Adrenal gland (tissue), 12 donors: ENCODE results near the gene MINDY2. TPM values are rescaled to one million over a fixed set of nuclear protein-coding genes. Genes with fewer than 3 reads are reported as not detected.

Experiments used
- DNase-seq, 7 donors: peaks; one replicate each; pipeline ENCODE4 v3.0.0-alpha.2; 2019 to 2020
- H3K27ac ChIP-seq, 5 donors: fragments of 200-600 bp; sonication (generic) in 4 of 5; 1 replicate in 3 of 5; 2 replicates in 2 of 5; pipeline versions ENCODE4 v1.5.1 to v1.8.0; 2016 to 2020; ENCODE audit warnings: mild to moderate bottlenecking in 1 of 5
- H3K27me3 ChIP-seq: fragments of 200-600 bp; 2 replicates; pipeline ENCODE4 v1.8.0; 2021
- H3K36me3 ChIP-seq, 2 donors: fragments of 200-600 bp; replicated peaks in 1 of 2; 1 replicate in 1 of 2; 2 replicates in 1 of 2; pipeline versions ENCODE4 v1.5.1 to v1.8.0; 2018 to 2022
- H3K4me1 ChIP-seq, 2 donors: fragments of 200-600 bp; replicated peaks in 1 of 2; 1 replicate in 1 of 2; 2 replicates in 1 of 2; pipeline versions ENCODE4 v1.5.1 to v1.8.0; 2018 to 2021
- H3K4me3 ChIP-seq, 4 donors: fragments of 200-600 bp; sonication (generic) in 3 of 4; one replicate each; pipeline ENCODE4 v1.5.1; 2016 to 2018
- H3K9me3 ChIP-seq, 3 donors: fragments of 200-600 bp; sonication (generic) in 1 of 3; replicated peaks in 1 of 3; 1 replicate in 2 of 3; 2 replicates in 1 of 3; pipeline versions ENCODE4 v1.5.1 to v1.8.0; 2016 to 2021
- POLR2A ChIP-seq, 2 donors: fragments of 450-650 bp; IDR thresholded peaks; one replicate each; pipeline ENCODE4 v1.6.1; 2017; ENCODE audit warnings: antibody characterized with exemption in 2 of 2, mild to moderate bottlenecking in 2 of 2, moderate library complexity in 1 of 2
- WGBS, 4 donors: extraction: QIAGEN DNeasy Blood & Tissue Kit in 2 of 4; methylation state at CpG; one replicate each; pipeline versions ENCODE4 v1.1.5 to v1.1.7; 2013 to 2017; 5-methylcytosine and 5-hydroxymethylcytosine counted together
- intact Hi-C, 2 donors: fragments of 100-400 bp; cut with DNase I; formaldehyde crosslinking; loops; one replicate each; pipeline versions ENCODE4 v1.14.1 to v1.15.0; 2022 to 2023
- polyA plus RNA-seq, 3 donors: library from polyadenylated mRNA; stranded (reverse); fragments of 200-250 nt in 2 of 3; fragments of 350-450 nt in 1 of 3; fragmentation: Illumina TruSeq in 1 of 3; extraction: RNeasy Lipid Tissue Mini Kit (QIAGEN cat#74804) in 1 of 3; gene quantifications; one replicate each; pipeline ENCODE4 v1.2.3, GENCODE V29; 2013 to 2014
- total RNA-seq, 9 donors: library from RNA; depleted of rRNA in 4 of 9; stranded (reverse); fragments of >200 nt in 4 of 9; fragments of 120-200 nt in 1 of 9; fragmentation: NEBNext Ultra II Directional in 1 of 9; extraction: Animal tissue kit (Norgen Biotek cat#: 25700) in 1 of 9; gene quantifications; one replicate each; pipeline versions ENCODE4 v1.1.0 to v1.2.4, GENCODE V29; 2013 to 2023
- TF ChIP-seq, protein P1 (sequence below), 6 experiments: fragments of 450-650 bp in 4 of 6; fragments of 200-600 bp in 2 of 6; sonication (generic) in 1 of 6; IDR thresholded peaks; 1 replicate in 5 of 6; 2 replicates in 1 of 6; pipeline versions ENCODE4 v1.5.1 to v1.8.0; 2016 to 2021; ENCODE audit warnings: antibody characterized with exemption in 6 of 6, mild to moderate bottlenecking in 2 of 6, moderate library complexity in 1 of 6
- donor health status: healthy with polysubstance abuse.
- donor health status: Bipolar disorder and iron deficiency.
- donor health status: DM: yes; HTN: yes; CAD: no.
- donor health status: DM: no; HTN: no; CAD: no.
- donor health status: DM: no; HTN: no; CAD: no.
- donor health status: DM: yes; HTN: yes; CAD: no.

MINDY2 gene
- total and polyA plus RNA-seq, 12 donors = 2.7 to 25.1 (median 12.2) TPM

DNA sequence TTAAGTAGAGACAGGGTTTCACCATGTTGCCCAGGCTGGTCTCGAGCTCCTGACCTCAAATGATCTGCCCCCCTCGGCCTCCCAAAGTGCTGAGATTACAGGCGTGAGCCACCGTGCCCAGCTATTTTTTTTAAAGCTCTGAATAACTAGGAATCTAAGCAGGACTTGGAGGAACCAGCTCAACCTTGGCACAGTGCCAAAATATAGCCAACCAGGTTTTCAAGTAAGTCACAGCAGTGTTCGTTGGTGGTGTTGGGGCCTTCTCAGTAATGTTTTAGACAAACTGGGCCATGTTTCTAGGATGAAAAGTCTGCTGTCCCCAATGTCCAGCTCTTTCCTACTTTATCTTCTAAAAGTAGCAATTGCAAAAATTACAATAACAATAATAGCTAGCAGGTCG, 15.1 kb upstream of the MINDY2 start:
- H3K36me3 ChIP-seq = no peaks in the 10 kb centered on the region
- WGBS, 4 donors = 46 to 57% (median 47%) methylated on average over 6 of the region's 6 CpGs
- no peaks in the 10 kb centered on the region for H3K9me3 ChIP-seq
- no peak overlapping the region for H3K27ac ChIP-seq
- H3K4me1 ChIP-seq = no peaks in the 10 kb centered on the region
- intact Hi-C loops = no loop called here
- no peaks in the 10 kb centered on the region for H3K27me3 ChIP-seq
- TF ChIP-seq POLR2A (IDR thresholded peaks at IDR 0.05) = no peak
- TF ChIP-seq, protein P1, sequence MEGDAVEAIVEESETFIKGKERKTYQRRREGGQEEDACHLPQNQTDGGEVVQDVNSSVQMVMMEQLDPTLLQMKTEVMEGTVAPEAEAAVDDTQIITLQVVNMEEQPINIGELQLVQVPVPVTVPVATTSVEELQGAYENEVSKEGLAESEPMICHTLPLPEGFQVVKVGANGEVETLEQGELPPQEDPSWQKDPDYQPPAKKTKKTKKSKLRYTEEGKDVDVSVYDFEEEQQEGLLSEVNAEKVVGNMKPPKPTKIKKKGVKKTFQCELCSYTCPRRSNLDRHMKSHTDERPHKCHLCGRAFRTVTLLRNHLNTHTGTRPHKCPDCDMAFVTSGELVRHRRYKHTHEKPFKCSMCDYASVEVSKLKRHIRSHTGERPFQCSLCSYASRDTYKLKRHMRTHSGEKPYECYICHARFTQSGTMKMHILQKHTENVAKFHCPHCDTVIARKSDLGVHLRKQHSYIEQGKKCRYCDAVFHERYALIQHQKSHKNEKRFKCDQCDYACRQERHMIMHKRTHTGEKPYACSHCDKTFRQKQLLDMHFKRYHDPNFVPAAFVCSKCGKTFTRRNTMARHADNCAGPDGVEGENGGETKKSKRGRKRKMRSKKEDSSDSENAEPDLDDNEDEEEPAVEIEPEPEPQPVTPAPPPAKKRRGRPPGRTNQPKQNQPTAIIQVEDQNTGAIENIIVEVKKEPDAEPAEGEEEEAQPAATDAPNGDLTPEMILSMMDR (IDR thresholded peaks at IDR 0.05) = no peak
- H3K4me3 ChIP-seq = no peak overlapping the region
- peak in 2 of 7 donors; percentile 43 to 45 for DNase-seq

DNA sequence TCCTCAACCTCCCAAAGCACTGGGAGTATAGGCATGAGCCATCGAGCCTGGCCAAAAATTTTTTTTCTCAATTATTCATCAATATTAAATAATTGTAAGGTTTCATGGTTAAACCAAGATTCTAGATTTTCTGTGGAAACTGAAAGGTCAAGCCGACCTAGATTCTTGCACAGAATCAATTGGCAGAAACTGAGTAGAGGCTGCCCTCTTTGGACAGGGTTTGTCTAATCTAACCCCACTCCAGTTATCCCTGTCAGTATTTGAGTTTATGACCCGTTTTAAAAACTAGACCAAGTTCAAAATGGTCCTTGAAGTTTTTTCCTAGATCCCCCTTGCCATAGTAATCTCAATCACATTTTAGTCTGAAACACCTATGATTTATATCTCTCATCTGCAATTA, 13.0 kb upstream of the MINDY2 start:
- intact Hi-C loops = no loop called here
- WGBS, 4 donors = 10 to 27% (median 15%) methylated on average over 3 of the region's 3 CpGs

DNA sequence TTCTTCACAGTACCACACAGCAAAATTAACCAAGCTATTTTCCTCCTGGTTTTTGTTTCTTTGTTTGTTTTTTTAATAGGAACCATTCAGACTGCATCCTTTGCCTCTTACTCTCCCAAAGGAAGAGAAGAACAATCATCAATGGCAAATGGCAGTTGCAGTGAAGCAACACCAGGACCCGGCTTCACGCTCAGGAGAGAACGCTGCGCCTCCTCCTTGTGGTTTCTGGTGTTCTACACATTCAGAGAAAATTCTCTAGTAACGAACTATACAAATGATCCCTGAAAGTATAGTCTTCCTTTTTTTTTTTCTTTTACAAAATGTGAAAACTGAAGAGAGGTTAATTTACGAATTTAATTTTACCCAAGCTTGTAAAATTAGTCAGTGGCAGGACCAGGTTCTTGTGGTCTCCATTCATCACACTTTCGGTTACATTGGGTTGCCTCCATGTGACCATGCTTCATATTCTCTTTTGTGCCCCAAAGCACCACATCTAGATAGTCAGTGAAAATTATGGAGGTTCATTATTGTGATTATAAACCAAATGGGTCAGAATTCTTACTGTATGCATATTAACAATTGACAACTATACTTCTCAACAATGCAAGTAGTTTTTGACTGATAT, 10.6 kb upstream of the MINDY2 start:
- no peaks in the 10 kb centered on the region for H3K4me1 ChIP-seq
- H3K27ac ChIP-seq = no peak overlapping the region
- intact Hi-C loops = loop anchor here in 1 of 2 donors (2.0 to 10.0 kb wide), 2 partner anchors 492 to 536 kb away; no protein-coding TSS in a partner anchor
- no peaks in the 10 kb centered on the region for H3K36me3 ChIP-seq
- H3K4me3 ChIP-seq = no peak overlapping the region
- WGBS, 4 donors = 78 to 86% (median 84%) methylated on average over 7 of the region's 7 CpGs
- TF ChIP-seq, protein P1 (IDR thresholded peaks at IDR 0.05) = no peak
- no peaks in the 10 kb centered on the region for H3K27me3 ChIP-seq
- no peak for DNase-seq
- H3K9me3 ChIP-seq = peaks cover 0 to 11% (median 0%) of the 10 kb centered on the region in 3 donors

More for the DNA sequence above, 13.0 kb upstream of the MINDY2 start:
- H3K27ac ChIP-seq = no peak overlapping the region
- no peaks in the 10 kb centered on the region for H3K4me1 ChIP-seq
- H3K36me3 ChIP-seq = no peaks in the 10 kb centered on the region
- peak in 3 of 7 donors; percentile 32 to 51 (median 35) for DNase-seq
- no peak overlapping the region for H3K4me3 ChIP-seq
- no peaks in the 10 kb centered on the region for H3K9me3 ChIP-seq
- TF ChIP-seq POLR2A (IDR thresholded peaks at IDR 0.05) = no peak
- TF ChIP-seq, protein P1 (IDR thresholded peaks at IDR 0.05) = peak in 5 of 6 experiments; percentile 25 to 48 (median 37)
- no peaks in the 10 kb centered on the region for H3K27me3 ChIP-seq

DNA sequence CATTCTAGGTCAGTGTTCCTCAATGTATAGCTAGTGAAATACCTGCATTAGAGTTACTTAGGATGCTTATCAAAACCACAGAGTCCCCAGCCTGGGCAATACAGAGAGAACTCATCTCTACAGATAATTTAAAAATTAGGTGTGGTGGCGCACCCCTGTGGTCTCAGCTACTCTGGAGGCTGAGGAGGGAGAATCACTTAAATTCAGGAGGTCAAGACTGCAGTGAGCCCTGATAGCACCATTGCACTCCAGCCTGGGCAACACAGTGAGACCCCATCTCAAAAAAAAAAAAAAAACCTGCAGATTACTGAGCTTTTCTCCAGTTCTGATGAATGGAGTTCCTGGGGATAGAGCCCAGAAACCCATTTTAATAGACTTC, 10.1 kb upstream of the MINDY2 start:
- Histone ChIP-seq H3K27me3 (no peaks in the 10 kb centered on the region), H3K4me3 (no peak overlapping the region), H3K4me1 (no peaks in the 10 kb centered on the region), H3K27ac (no peak overlapping the region), H3K36me3 (no peaks in the 10 kb centered on the region), H3K9me3 (peaks cover 0 to 11% (median 0%) of the 10 kb centered on the region in 3 donors)
- intact Hi-C loops = loop anchor here in 1 of 2 donors (2.0 to 10.0 kb wide), 2 partner anchors 492 to 536 kb away; no protein-coding TSS in a partner anchor
- TF ChIP-seq, protein P1 (IDR thresholded peaks at IDR 0.05) = no peak
- TF ChIP-seq POLR2A (IDR thresholded peaks at IDR 0.05) = no peak
- WGBS, 4 donors = 86 to 100% (median 92%) methylated on average over 1 of the region's 1 CpG
- DNase-seq = no peak
